OCI-LY1 (cell line): ENCODE data around the gene CFH.

ENCODE experiments used
- H2AFZ ChIP-seq: fragments of 200-600 bp; sonication (generic), shearing (Covaris generic); 2 replicates; pipeline ENCODE4 v1.6.0; 2014; ENCODE audit warnings: antibody characterized with exemption, mild to moderate bottlenecking, low read length
- H3F3A ChIP-seq: fragments of 200-600 bp; sonication (generic), shearing (Covaris generic); 2 replicates; pipeline ENCODE4 v1.6.0; 2014; ENCODE audit warnings: mild to moderate bottlenecking, antibody characterized with exemption, low read length, moderate library complexity; ENCODE audit not compliant: insufficient read depth
- H3K27ac ChIP-seq: fragments of 200-600 bp; sonication (generic); 2 replicates; pipeline ENCODE4 v1.5.1; 2014; ENCODE audit warnings: low read length, mixed run types, mild to moderate bottlenecking, low read depth; ENCODE audit not compliant: poor library complexity, severe bottlenecking
- H3K27me3 ChIP-seq: fragments of 200-600 bp; sonication (generic); 2 replicates; pipeline ENCODE4 v1.6.0; 2014; ENCODE audit warnings: antibody characterized with exemption, mild to moderate bottlenecking, low read length, moderate library complexity; ENCODE audit not compliant: insufficient read depth
- H3K36me3 ChIP-seq: fragments of 200-600 bp; sonication (generic); 2 replicates; pipeline ENCODE4 v1.6.1; 2014; ENCODE audit warnings: mild to moderate bottlenecking, antibody characterized with exemption, low read length, moderate library complexity, mixed read lengths; ENCODE audit not compliant: insufficient read depth
- H3K4me1 ChIP-seq: fragments of 200-600 bp; sonication (generic); 2 replicates; pipeline ENCODE4 v1.5.1; 2014; ENCODE audit warnings: mild to moderate bottlenecking, low read length, moderate library complexity; ENCODE audit not compliant: insufficient read depth, severe bottlenecking
- H3K4me2 ChIP-seq: fragments of 200-600 bp; sonication (generic), shearing (Covaris generic); 2 replicates; pipeline ENCODE4 v1.6.1; 2014; ENCODE audit warnings: low read length
- H3K4me3 ChIP-seq: fragments of 200-600 bp; sonication (generic); 2 replicates; pipeline ENCODE4 v1.5.1; 2014; ENCODE audit warnings: low read length, low read depth, mild to moderate bottlenecking, mixed read lengths; ENCODE audit not compliant: poor library complexity, severe bottlenecking
- H3K79me2 ChIP-seq: fragments of 200-600 bp; shearing (Covaris generic); 2 replicates; pipeline ENCODE4 v1.6.1; 2016; ENCODE audit warnings: mixed run types, low read length, mixed read lengths; ENCODE audit not compliant: insufficient read depth
- H3K9ac ChIP-seq: fragments of 200-600 bp; sonication (generic), shearing (Covaris generic); 2 replicates; pipeline ENCODE4 v1.6.1; 2014; ENCODE audit warnings: mild to moderate bottlenecking, low read length, mixed read lengths
- H3K9me2 ChIP-seq: fragments of 200-600 bp; sonication (generic), shearing (Covaris generic); 2 replicates; pipeline ENCODE4 v1.6.1; 2014; ENCODE audit warnings: low read depth, mild to moderate bottlenecking, low read length, mixed read lengths
- H3K9me3 ChIP-seq: fragments of 200-600 bp; shearing (Covaris generic); 2 replicates; pipeline ENCODE4 v1.6.1; 2014; ENCODE audit warnings: low read length, mixed read lengths
- H4K20me1 ChIP-seq: fragments of 200-600 bp; sonication (generic), shearing (Covaris generic); 2 replicates; pipeline ENCODE4 v1.6.0; 2016; ENCODE audit warnings: mild to moderate bottlenecking, low read length; ENCODE audit not compliant: insufficient read depth
- EZH2 ChIP-seq: fragments of 200-600 bp; sonication (generic), shearing (Covaris generic); IDR thresholded peaks from 2 replicates; pipeline ENCODE4 v1.8.0; 2017; ENCODE audit warnings: borderline replicate concordance, mixed run types, mild to moderate bottlenecking, antibody characterized with exemption, low read length, moderate library complexity, mixed read lengths
- TF ChIP-seq, protein P1 (sequence below): fragments of 200-600 bp; sonication (generic), shearing (Covaris generic); IDR thresholded peaks from 2 replicates; pipeline ENCODE4 v1.5.1; 2017; ENCODE audit warnings: mild to moderate bottlenecking, antibody characterized with exemption, low read length, moderate library complexity, mixed read lengths

Gene CFH

GRCh38 chr1:196651637-196652215 is at the start of gene CFH:
TSS of gene CFH (plus strand) at chr1:196652043. CDS start at chr1:196652118, 75 bp downstream.
- no peaks in the 10 kb centered on the region for H3K4me1 ChIP-seq
- no peak within 1 kb of the TSS for H2AFZ ChIP-seq
- no peak within 1 kb of the TSS for H3K27ac ChIP-seq
- no peaks in the 10 kb centered on the region for H3K36me3 ChIP-seq
- H3F3A ChIP-seq, result no peaks in the 10 kb centered on the region
- no peaks in the 10 kb centered on the region for H3K27me3 ChIP-seq
- H3K9me3 ChIP-seq, result no peaks in the 10 kb centered on the region
- TF ChIP-seq EZH2, result no peak
- TF ChIP-seq, protein P1, sequence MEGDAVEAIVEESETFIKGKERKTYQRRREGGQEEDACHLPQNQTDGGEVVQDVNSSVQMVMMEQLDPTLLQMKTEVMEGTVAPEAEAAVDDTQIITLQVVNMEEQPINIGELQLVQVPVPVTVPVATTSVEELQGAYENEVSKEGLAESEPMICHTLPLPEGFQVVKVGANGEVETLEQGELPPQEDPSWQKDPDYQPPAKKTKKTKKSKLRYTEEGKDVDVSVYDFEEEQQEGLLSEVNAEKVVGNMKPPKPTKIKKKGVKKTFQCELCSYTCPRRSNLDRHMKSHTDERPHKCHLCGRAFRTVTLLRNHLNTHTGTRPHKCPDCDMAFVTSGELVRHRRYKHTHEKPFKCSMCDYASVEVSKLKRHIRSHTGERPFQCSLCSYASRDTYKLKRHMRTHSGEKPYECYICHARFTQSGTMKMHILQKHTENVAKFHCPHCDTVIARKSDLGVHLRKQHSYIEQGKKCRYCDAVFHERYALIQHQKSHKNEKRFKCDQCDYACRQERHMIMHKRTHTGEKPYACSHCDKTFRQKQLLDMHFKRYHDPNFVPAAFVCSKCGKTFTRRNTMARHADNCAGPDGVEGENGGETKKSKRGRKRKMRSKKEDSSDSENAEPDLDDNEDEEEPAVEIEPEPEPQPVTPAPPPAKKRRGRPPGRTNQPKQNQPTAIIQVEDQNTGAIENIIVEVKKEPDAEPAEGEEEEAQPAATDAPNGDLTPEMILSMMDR, result no peak
- no peaks in the 10 kb centered on the region for H3K79me2 ChIP-seq
- H3K4me3 ChIP-seq, result no peak within 1 kb of the TSS
- H3K4me2 ChIP-seq, result no peak within 1 kb of the TSS
- H3K9ac ChIP-seq, result no peak within 1 kb of the TSS
- H3K9me2 ChIP-seq, result 0 out of 2 replicates have a peak, but pooled peaks cover 2% of the 10 kb centered on the region
- H4K20me1 ChIP-seq, result no peaks in the 10 kb centered on the region

GRCh38 chr1:196603651-196604050 is 48.2 kb upstream of the CFH start:
- Histone ChIP-seq H3K27ac (no peak overlapping the region), H3F3A (no peaks in the 10 kb centered on the region), H2AFZ (no peak overlapping the region), H4K20me1 (no peaks in the 10 kb centered on the region), H3K79me2 (no peaks in the 10 kb centered on the region), H3K9ac (no peak overlapping the region), H3K4me2 (no peak overlapping the region), H3K4me1 (no peaks in the 10 kb centered on the region), H3K27me3 (no peaks in the 10 kb centered on the region), H3K9me3 (no peaks in the 10 kb centered on the region), H3K4me3 (no peak overlapping the region), H3K36me3 (no peaks in the 10 kb centered on the region), H3K9me2 (no peaks in the 10 kb centered on the region)
- TF ChIP-seq EZH2, result no peak
- TF ChIP-seq, protein P1, result no peak

- H3K27ac ChIP-seq, result no peak overlapping the region
- H3K4me2 ChIP-seq, result no peak overlapping the region
- no peaks in the 10 kb centered on the region for H3K36me3 ChIP-seq
- no peak overlapping the region for H3K4me3 ChIP-seq
- H4K20me1 ChIP-seq, result no peaks in the 10 kb centered on the region
- no peak overlapping the region for H3K9ac ChIP-seq
- H3K4me1 ChIP-seq, result no peaks in the 10 kb centered on the region
- no peaks in the 10 kb centered on the region for H3K27me3 ChIP-seq
- no peaks in the 10 kb centered on the region for H3K9me2 ChIP-seq
- H3F3A ChIP-seq, result no peaks in the 10 kb centered on the region
- TF ChIP-seq, protein P1, result no peak
- TF ChIP-seq EZH2, result no peak
- no peaks in the 10 kb centered on the region for H3K9me3 ChIP-seq
- no peaks in the 10 kb centered on the region for H3K79me2 ChIP-seq
- H2AFZ ChIP-seq, result no peak overlapping the region
Observed at GRCh38 chr1:196607981-196608380, 43.9 kb upstream of the CFH start.
